Stimulated activated CD8-positive, alpha-beta memory T cell treated with anti-CD3 and anti-CD28 coated beads, Interleukin-12 subunit alpha, Interleukin-12 subunit beta, amount 100 ng/mL, for 1 hour (primary cell): Measurements from ENCODE around the gene CNIH1.

Source experiments
- DNase-seq: peaks from one replicate; pipeline ENCODE4 v3.0.0-alpha.2; 2020; ENCODE audit warnings: low read depth

CNIH1 gene

GRCh38 chr14:54440873-54441868 is at the start of gene CNIH1:
TSS of gene CNIH1 (minus strand) at chr14:54441374. CDS start at chr14:54441327, 47 bp downstream.
- DNase-seq, result peak; percentile 90

- no peak for DNase-seq
Observed at GRCh38 chr14:54490445-54491175, 49.4 kb upstream of the CNIH1 start.

GRCh38 chr14:54489731-54490444 is 48.7 kb upstream of the CNIH1 start:
- DNase-seq, result no peak

GRCh38 chr14:54489318-54489683 is 48.1 kb upstream of the CNIH1 start:
- no peak for DNase-seq

GRCh38 chr14:54488646-54489317 is 47.6 kb upstream of the CNIH1 start, which contains the start of gene GMFB:
TSS of gene GMFB (minus strand) at chr14:54488980. CDS start at chr14:54488927, 53 bp downstream.
- peak; percentile 79 for DNase-seq

- DNase-seq, result no peak
Observed at GRCh38 chr14:54488318-54488645, 47.1 kb upstream of the CNIH1 start.

GRCh38 chr14:54487771-54488170 is 46.6 kb upstream of the CNIH1 start:
- DNase-seq, result no peak

GRCh38 chr14:54486685-54487084 is 45.5 kb upstream of the CNIH1 start:
- DNase-seq, result no peak

- DNase-seq, result no peak
Observed at GRCh38 chr14:54483846-54484245, 42.7 kb upstream of the CNIH1 start.

- no peak for DNase-seq
Observed at GRCh38 chr14:54483073-54483745, 42.0 kb upstream of the CNIH1 start.

GRCh38 chr14:54481695-54482094 is 40.5 kb upstream of the CNIH1 start:
- DNase-seq, result no peak

- no peak for DNase-seq
Observed at GRCh38 chr14:54480830-54481562, 39.8 kb upstream of the CNIH1 start.

- no peak for DNase-seq
Observed at GRCh38 chr14:54478636-54479215, 37.6 kb upstream of the CNIH1 start.

- no peak for DNase-seq
Observed at GRCh38 chr14:54475911-54476310, 34.7 kb upstream of the CNIH1 start.

GRCh38 chr14:54475187-54475899 is 34.2 kb upstream of the CNIH1 start:
- no peak for DNase-seq

GRCh38 chr14:54474232-54474793 is 33.1 kb upstream of the CNIH1 start:
- DNase-seq, result no peak

GRCh38 chr14:54472315-54472714 is 31.1 kb upstream of the CNIH1 start:
- DNase-seq, result no peak

GRCh38 chr14:54471641-54472040 is 30.5 kb upstream of the CNIH1 start:
- DNase-seq, result no peak

- no peak for DNase-seq
Observed at GRCh38 chr14:54470701-54471100, 29.5 kb upstream of the CNIH1 start.
